ENCODE results near the gene MYO1E. TPM values are rescaled to one million over a fixed set of nuclear protein-coding genes. Genes with fewer than 3 reads are reported as not detected.

The MYO1E gene
- total and polyA plus RNA-seq, 4 donors = 6.7 to 70.9 (median 21.6) TPM

- Histone ChIP-seq H3K36me3 (ENCODE audit: control insufficient read depth in 4 of 4, insufficient read depth in 3 of 4, low read depth in 1 of 4, low read length in 3 of 4) (peaks cover 0 to 11% (median 2%) of the 10 kb centered on the region in 4 donors), H3K27me3 (ENCODE audit: control insufficient read depth in 4 of 4, insufficient read depth in 4 of 4, low read length in 3 of 4) (no peaks in the 10 kb centered on the region), H3K4me3 (ENCODE audit: low read depth in 1 of 3, low read length in 3 of 3) (no peak overlapping the region), H3K9me3 (ENCODE audit: control insufficient read depth in 4 of 4, low read length in 3 of 4) (no peaks in the 10 kb centered on the region), H3K27ac (ENCODE audit: low read depth in 1 of 2, low read length in 2 of 2) (no peak overlapping the region), H3K4me1 (ENCODE audit: control insufficient read depth in 4 of 4, insufficient read depth in 4 of 4, low read length in 3 of 4) (no peaks in the 10 kb centered on the region), H3K9ac (ENCODE audit: low read depth in 1 of 2, low read length in 2 of 2) (no peak overlapping the region)
- DNase-seq (ENCODE audit: low spot score) = no peak
- TF ChIP-seq GABPA (IDR thresholded peaks at IDR 0.05 in 1 of 2, conservative IDR thresholded peaks at IDR 0.05 in 1 of 2) (no peak), MAX (IDR thresholded peaks at IDR 0.05) (no peak), RXRA (IDR thresholded peaks at IDR 0.05) (no peak), EGR1 (IDR thresholded peaks at IDR 0.05; ENCODE audit: low read depth in 2 of 2) (no peak), YY1 (IDR thresholded peaks at IDR 0.05) (no peak), HNF4G (IDR thresholded peaks at IDR 0.05) (no peak), FOXA1 (IDR thresholded peaks at IDR 0.05) (no peak), CTCF (IDR thresholded peaks at IDR 0.05; ENCODE audit: low read depth, low read length, missing input control) (no peak), RAD21 (IDR thresholded peaks at IDR 0.05) (no peak), ATF3 (IDR thresholded peaks at IDR 0.05) (no peak), JUND (IDR thresholded peaks at IDR 0.05) (no peak), NR2F2 (IDR thresholded peaks at IDR 0.05) (no peak), FOXA2 (IDR thresholded peaks at IDR 0.05) (no peak), REST (IDR thresholded peaks at IDR 0.05) (no peak), ZBTB33 (IDR thresholded peaks at IDR 0.05) (no peak), TAF1 (conservative IDR thresholded peaks at IDR 0.05) (no peak), SP1 (IDR thresholded peaks at IDR 0.05) (no peak), HNF4A (conservative IDR thresholded peaks at IDR 0.05) (no peak)
- WGBS = 89% methylated on average over 5 of the region's 5 CpGs
These were observed 132.6 kb downstream of the MYO1E start for GRCh38 chr15:59240036-59240435.

Measured in liver (tissue), 9 donors.